ENCODE measurements around the gene TBCD. TPM values are rescaled to one million over a fixed set of nuclear protein-coding genes. Genes with fewer than 3 reads are reported as not detected.

TBCD gene
- total and polyA plus RNA-seq, 9 of the 15 experiments (the other 6 are each of a cell fraction or from before 2014, with no cell fraction given): 8.9 to 98.5 (median 28.0) TPM

- no peak for TF ChIP-seq ZBTB26 (CRISPR knock-in tag; IDR thresholded peaks at IDR 0.05)
- TF ChIP-seq TAL1 (IDR thresholded peaks at IDR 0.05): no peak
- TF ChIP-seq TFAP4 (CRISPR knock-in tag; IDR thresholded peaks at IDR 0.05; ENCODE audit: borderline replicate concordance): no peak
Measured at GRCh38 chr17:82929011-82929622, 177.3 kb downstream of the TBCD start (continued).

- CTCF ChIA-PET (ENCODE audit: low intra/inter-chr PET ratio): no interaction called here
- FAIRE-seq: no peak
- Histone ChIP-seq H3K4me2 (ENCODE audit: insufficient read depth, low read length) (no peak overlapping the region), H2AFZ (ENCODE audit: low read depth, low read length) (no peak overlapping the region), H3K27me3 (ENCODE audit: control insufficient read depth in 2 of 2, insufficient read depth in 2 of 2, low read length in 2 of 2) (no peaks in the 10 kb centered on the region), H3K9ac (ENCODE audit: insufficient read depth in 1 of 2, low read depth in 2 of 2, low read length in 2 of 2) (no peak overlapping the region), H4K20me1 (replicated peaks; ENCODE audit: control insufficient read depth, insufficient read depth, low read length) (no peaks in the 10 kb centered on the region), H3K36me3 (ENCODE audit: control insufficient read depth, insufficient read depth, low read length) (peaks cover 83% of the 10 kb centered on the region; the same call in 2 of the 3 replicates), H3K79me2 (ENCODE audit: control insufficient read depth, insufficient read depth, low read length) (no peaks in the 10 kb centered on the region), H3K9me3 (replicated peaks; ENCODE audit: control insufficient read depth, insufficient read depth, low read depth, low read length) (no peaks in the 10 kb centered on the region), H3K4me1 (replicated peaks in 1 of 2; ENCODE audit: control insufficient read depth in 2 of 2, insufficient read depth in 2 of 2, low read length in 2 of 2) (peaks cover 0 to 10% of the 10 kb centered on the region in 2 experiments; a peak in 2 of 5 replicates), H3K4me3 (no peak overlapping the region), H3K9me1 (ENCODE audit: control insufficient read depth, insufficient read depth, low read length) (no peaks in the 10 kb centered on the region), H3K27ac (ENCODE audit: extremely low read depth, low read depth, low read length) (no peak overlapping the region)
- DNase-seq (ENCODE audit: extremely low read depth in 1 of 4, low spot score in 3 of 4): no peak
- no TSS peak for BruUV-seq (replicated peaks)
- POLR2A ChIA-PET: interaction anchor here (0.6 to 1.0 kb wide), 3 partner anchors 12 to 177 kb away, joined by 3 to 4 read pairs (median 3); no protein-coding TSS in a partner anchor
- 97% methylated on average over 4 of the region's 9 CpGs for WGBS (ENCODE audit: insufficient coverage, low coverage, missing lambda C conversion rate)
- no peak for ATAC-seq
- intact Hi-C loops (cut with micrococcal nuclease): no loop called here
- in situ Hi-C loops (cut with MboI): no loop called here
- TF ChIP-seq THAP7 (CRISPR knock-in tag; IDR thresholded peaks at IDR 0.05): no peak
- no peak for TF ChIP-seq LARP7 (IDR thresholded peaks at IDR 0.05)
- no peak for TF ChIP-seq THRA (IDR thresholded peaks at IDR 0.05)
- no peak for TF ChIP-seq LCOR (CRISPR knock-in tag; IDR thresholded peaks at IDR 0.05)
- TF ChIP-seq GATA2 (CRISPR knock-in tag; IDR thresholded peaks at IDR 0.05): no peak
- TF ChIP-seq ZNF239 (CRISPR knock-in tag; IDR thresholded peaks at IDR 0.05): no peak
- no peak for TF ChIP-seq NR3C1 (CRISPR knock-in tag; IDR thresholded peaks at IDR 0.05)
- TF ChIP-seq CAMTA2 (CRISPR knock-in tag; conservative IDR thresholded peaks at IDR 0.05): no peak
- TF ChIP-seq ZNF3 (CRISPR knock-in tag; IDR thresholded peaks at IDR 0.05): no peak
- TF ChIP-seq THRAP3 (IDR thresholded peaks at IDR 0.05; ENCODE audit: borderline replicate concordance): no peak
- no peak for TF ChIP-seq EP400 (IDR thresholded peaks at IDR 0.05)
- TF ChIP-seq NCOA6 (IDR thresholded peaks at IDR 0.05): no peak
- TF ChIP-seq ZNF766 (CRISPR knock-in tag; conservative IDR thresholded peaks at IDR 0.05): no peak
- TF ChIP-seq IRF1 (CRISPR knock-in tag; IDR thresholded peaks at IDR 0.05; ENCODE audit: borderline replicate concordance): no peak
Measured at GRCh38 chr17:82929676-82930042, 177.8 kb downstream of the TBCD start.
